ENCODE results near the gene SRSF1.

The SRSF1 gene

GRCh38 chr17:58032691-58033415, 25.8 kb upstream of the SRSF1 start:
- no peak for TF ChIP-seq CTCF (IDR thresholded peaks at IDR 0.05)

- no peak for TF ChIP-seq CTCF (IDR thresholded peaks at IDR 0.05)
Observed at GRCh38 chr17:58028578-58028977, 21.5 kb upstream of the SRSF1 start.

- no peak for TF ChIP-seq CTCF (IDR thresholded peaks at IDR 0.05)
Observed at GRCh38 chr17:58020401-58020800, 13.4 kb upstream of the SRSF1 start.

GRCh38 chr17:58019521-58019920, 12.5 kb upstream of the SRSF1 start:
- TF ChIP-seq CTCF (IDR thresholded peaks at IDR 0.05): no peak

- no peak for TF ChIP-seq CTCF (IDR thresholded peaks at IDR 0.05)
Observed at GRCh38 chr17:58019039-58019438, 12.0 kb upstream of the SRSF1 start.

- no peak for TF ChIP-seq CTCF (IDR thresholded peaks at IDR 0.05)
Observed at GRCh38 chr17:58010067-58010799, 3.2 kb upstream of the SRSF1 start.

GRCh38 chr17:58007781-58008706, 998 bp upstream of the SRSF1 start:
- no peak for TF ChIP-seq CTCF (IDR thresholded peaks at IDR 0.05)

Data from LNCAP (cell line).